Calu3 (cell line): ENCODE results near the gene ACOXL. TPM values are rescaled to one million over a fixed set of nuclear protein-coding genes. Genes with fewer than 3 reads are reported as not detected.

Source experiments
- BruUV-seq: library from RNA; stranded (reverse); fragments of 400-500 nt; replicated peaks from 2 replicates; lab custom pipeline; 2021; lab: Mats Ljungman, UMichigan
- CTCF ChIA-PET: fragments of 300-600 bp; sonication (Branson Sonifier 250); formaldehyde crosslinking; loops from one replicate; lab custom pipeline; 2022; ENCODE audit warnings: antibody characterized with exemption; lab: Charles Lee
- DNase-seq: peaks from one replicate; pipeline ENCODE4 v3.0.0; 2022
- H3K27ac Mint-ChIP-seq: one replicate; pipeline ENCODE4 v1.8.0; 2022; ENCODE audit warnings: mixed read lengths; ENCODE audit not compliant: unreplicated experiment
- H3K27me3 Mint-ChIP-seq: one replicate; pipeline ENCODE4 v1.8.0; 2022; ENCODE audit warnings: mixed read lengths; ENCODE audit not compliant: unreplicated experiment
- H3K36me3 Mint-ChIP-seq: one replicate; pipeline ENCODE4 v1.8.0; 2022; ENCODE audit warnings: mild to moderate bottlenecking, moderate library complexity, mixed read lengths; ENCODE audit not compliant: insufficient read depth, unreplicated experiment
- H3K4me1 Mint-ChIP-seq: one replicate; pipeline ENCODE4 v1.8.0; 2022; ENCODE audit warnings: mild to moderate bottlenecking, low read depth, mixed read lengths; ENCODE audit not compliant: unreplicated experiment
- H3K4me3 Mint-ChIP-seq: one replicate; pipeline ENCODE4 v1.8.0; 2022; ENCODE audit warnings: mild to moderate bottlenecking, low read depth, moderate library complexity, mixed read lengths; ENCODE audit not compliant: unreplicated experiment
- H3K9me3 Mint-ChIP-seq: one replicate; pipeline ENCODE4 v1.8.0; 2022; ENCODE audit warnings: low read depth, mixed read lengths; ENCODE audit not compliant: unreplicated experiment
- intact Hi-C: fragments of 100-400 bp; cut with micrococcal nuclease; formaldehyde crosslinking; loops from one replicate; pipeline ENCODE4 v1.10.0; 2022; ENCODE audit not compliant: unreplicated experiment
- total RNA-seq: library from RNA; stranded (reverse); gene quantifications from 2 replicates; pipeline ENCODE4 v1.2.3, GENCODE V29; 2022
- TF ChIP-seq, protein P1 (sequence below): fragments of 200-600 bp; IDR thresholded peaks from one replicate; pipeline ENCODE4 v1.8.0; 2022; ENCODE audit warnings: antibody characterized with exemption; ENCODE audit not compliant: unreplicated experiment

Gene ACOXL
- total RNA-seq, 1 experiment from 2014 or later = 2.7 TPM

DNA sequence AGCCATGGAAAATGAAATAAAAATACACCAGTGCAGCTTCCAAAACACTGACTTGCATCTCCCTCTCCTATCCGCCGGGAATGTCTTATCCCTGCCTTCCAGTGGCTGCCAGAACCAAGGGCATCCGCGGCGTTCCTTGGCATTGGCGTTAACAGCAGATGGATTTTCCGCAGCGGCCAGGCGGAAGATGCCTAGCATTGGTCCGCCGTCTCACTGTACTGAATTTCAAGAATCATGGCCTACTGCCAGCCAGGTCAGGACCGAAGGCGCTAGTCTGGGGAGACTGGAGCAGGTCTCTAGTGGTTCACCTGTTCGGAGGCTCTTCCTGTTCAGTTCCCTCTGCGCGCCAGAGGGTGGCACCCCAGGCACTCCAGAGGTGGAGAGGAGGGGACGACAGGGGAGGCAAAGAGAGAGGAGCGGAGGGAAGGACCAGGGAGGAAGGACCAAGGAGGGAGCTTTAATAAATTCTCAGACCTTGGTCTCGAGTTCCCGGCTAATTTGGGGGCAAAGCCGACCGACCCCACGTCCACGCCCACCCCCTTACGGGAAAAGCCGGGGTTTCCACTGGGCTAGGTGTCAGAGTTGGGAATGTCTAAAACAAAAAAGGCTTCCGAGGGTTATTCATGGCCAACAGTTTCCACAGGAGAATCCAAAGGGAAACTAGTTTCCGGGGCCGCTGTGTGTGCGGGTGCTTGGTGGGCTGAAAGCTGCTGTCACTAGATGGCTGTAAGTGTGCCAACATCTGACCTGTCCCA, 384.6 kb downstream of the ACOXL start:
- CTCF ChIA-PET = interaction anchor here (0.6 kb wide), 1 partner anchor 62 kb away, joined by 3 read pairs; no protein-coding TSS in a partner anchor
- Mint-ChIP-seq H3K27ac (peak overlapping the region; percentile 67), H3K4me3 (peak overlapping the region; percentile 98), H3K27me3 (peaks cover 39% of the 10 kb centered on the region), H3K4me1 (peaks cover 27% of the 10 kb centered on the region), H3K36me3 (peaks cover 55% of the 10 kb centered on the region), H3K9me3 (no peaks in the 10 kb centered on the region)
- BruUV-seq = no TSS peak
- DNase-seq = peak; percentile 83
- TF ChIP-seq, protein P1, sequence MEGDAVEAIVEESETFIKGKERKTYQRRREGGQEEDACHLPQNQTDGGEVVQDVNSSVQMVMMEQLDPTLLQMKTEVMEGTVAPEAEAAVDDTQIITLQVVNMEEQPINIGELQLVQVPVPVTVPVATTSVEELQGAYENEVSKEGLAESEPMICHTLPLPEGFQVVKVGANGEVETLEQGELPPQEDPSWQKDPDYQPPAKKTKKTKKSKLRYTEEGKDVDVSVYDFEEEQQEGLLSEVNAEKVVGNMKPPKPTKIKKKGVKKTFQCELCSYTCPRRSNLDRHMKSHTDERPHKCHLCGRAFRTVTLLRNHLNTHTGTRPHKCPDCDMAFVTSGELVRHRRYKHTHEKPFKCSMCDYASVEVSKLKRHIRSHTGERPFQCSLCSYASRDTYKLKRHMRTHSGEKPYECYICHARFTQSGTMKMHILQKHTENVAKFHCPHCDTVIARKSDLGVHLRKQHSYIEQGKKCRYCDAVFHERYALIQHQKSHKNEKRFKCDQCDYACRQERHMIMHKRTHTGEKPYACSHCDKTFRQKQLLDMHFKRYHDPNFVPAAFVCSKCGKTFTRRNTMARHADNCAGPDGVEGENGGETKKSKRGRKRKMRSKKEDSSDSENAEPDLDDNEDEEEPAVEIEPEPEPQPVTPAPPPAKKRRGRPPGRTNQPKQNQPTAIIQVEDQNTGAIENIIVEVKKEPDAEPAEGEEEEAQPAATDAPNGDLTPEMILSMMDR = peak; percentile 78
- intact Hi-C loops = loop anchor here (5.0 to 10.0 kb wide), 3 partner anchors 85 to 585 kb away; no protein-coding TSS in a partner anchor

DNA sequence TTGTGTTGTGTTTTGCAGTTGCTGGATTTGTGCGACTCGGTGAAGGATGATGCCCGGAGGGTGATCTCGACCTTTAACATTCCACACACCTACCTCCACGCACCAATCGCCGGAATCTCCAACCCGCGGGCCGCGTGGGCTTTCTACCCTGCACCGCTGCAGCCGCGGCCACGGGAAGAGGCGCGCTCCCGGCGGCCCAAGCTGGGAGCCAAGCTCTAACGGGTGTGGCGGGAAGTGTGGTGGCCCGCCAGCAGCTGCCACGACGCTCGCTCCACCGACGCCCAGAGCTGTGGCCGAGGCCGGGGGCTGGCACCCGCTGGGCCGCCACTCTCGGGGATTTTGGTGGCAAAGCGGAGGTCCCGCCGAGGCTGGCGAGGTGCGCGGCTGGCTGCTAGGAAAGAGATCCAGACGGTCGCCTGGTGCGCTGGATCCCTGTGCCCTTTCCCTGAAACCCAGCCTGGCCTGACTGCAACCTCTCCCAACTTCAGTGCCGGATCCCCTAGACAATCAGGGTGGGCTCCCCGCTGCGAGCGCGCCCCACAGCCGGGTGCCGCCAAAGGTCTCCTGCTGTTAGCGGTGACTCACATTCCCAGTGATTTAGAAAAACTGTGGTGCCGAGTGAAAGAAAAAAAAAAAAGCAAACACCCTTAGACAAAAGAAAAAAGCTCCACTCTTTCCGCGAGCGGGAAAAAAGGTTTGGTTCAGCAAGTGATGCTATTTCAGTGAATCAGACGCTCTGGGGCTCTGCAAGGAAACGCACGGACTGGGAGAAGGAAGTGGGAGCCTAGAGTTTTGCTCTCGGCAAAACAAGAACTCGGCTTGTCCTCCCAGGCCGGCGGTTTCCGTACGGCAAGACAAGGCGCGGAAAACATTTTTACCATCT, 385.5 kb downstream of the ACOXL start:
- Mint-ChIP-seq H3K4me3 (peak overlapping the region; percentile 98), H3K9me3 (no peaks in the 10 kb centered on the region), H3K27ac (peak overlapping the region; percentile 73), H3K4me1 (peaks cover 27% of the 10 kb centered on the region), H3K36me3 (peaks cover 63% of the 10 kb centered on the region), H3K27me3 (peaks cover 39% of the 10 kb centered on the region)
- intact Hi-C loops = loop anchor here (5.0 to 10.0 kb wide), 3 partner anchors 86 to 584 kb away; no protein-coding TSS in a partner anchor
- DNase-seq = peak; percentile 33
- BruUV-seq = no TSS peak
- CTCF ChIA-PET = interaction anchor here (0.7 kb wide), 1 partner anchor 8 kb away, joined by 3 read pairs; no protein-coding TSS in a partner anchor
- TF ChIP-seq, protein P1 = no peak

DNA sequence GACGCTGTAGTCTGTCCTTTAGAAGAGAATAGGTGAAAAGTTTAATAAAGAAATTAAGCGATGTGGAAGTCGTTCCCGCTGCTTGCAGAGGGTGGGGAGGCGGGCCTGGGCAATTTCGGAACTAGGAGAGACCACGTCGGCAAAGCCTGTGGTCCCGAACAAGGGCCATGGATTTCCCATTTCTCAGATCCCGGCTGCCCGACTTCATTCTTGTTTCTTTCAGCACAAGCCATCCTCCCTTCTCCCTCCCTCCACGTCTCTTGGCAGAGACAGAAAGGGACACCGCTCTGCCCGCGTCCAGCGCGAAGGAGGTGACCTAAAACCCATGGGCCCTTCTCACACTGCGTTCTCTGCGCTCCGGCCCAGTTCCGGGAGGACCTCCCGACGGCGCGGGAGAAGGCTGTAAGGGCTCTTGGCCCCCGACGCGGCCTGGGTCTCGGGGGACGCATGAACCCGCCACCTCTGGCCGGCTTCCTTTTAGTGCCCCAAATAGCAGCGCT, 386.2 kb downstream of the ACOXL start:
- no peak for DNase-seq
- CTCF ChIA-PET = interaction anchor here (0.7 kb wide), 1 partner anchor 7 kb away, joined by 3 read pairs; no protein-coding TSS in a partner anchor
- H3K36me3 Mint-ChIP-seq = peaks cover 68% of the 10 kb centered on the region

More for the DNA sequence above, 386.2 kb downstream of the ACOXL start:
- TF ChIP-seq, protein P1 = no peak
- Mint-ChIP-seq H3K4me3 (peak overlapping the region; percentile 98), H3K27me3 (peaks cover 39% of the 10 kb centered on the region), H3K27ac (peak overlapping the region; percentile 73), H3K9me3 (no peaks in the 10 kb centered on the region), H3K4me1 (peaks cover 27% of the 10 kb centered on the region)
- no TSS peak for BruUV-seq
- intact Hi-C loops = loop anchor here (5.0 to 10.0 kb wide), 3 partner anchors 86 to 584 kb away; no protein-coding TSS in a partner anchor
